GM19455 (cell line): ENCODE data around the gene RPS29.

Experiments
- ATAC-seq: cut with Tn5 transposase; IDR thresholded peaks from one replicate; pipeline ENCODE4 v1.9.1; 2021; ENCODE audit not compliant: unreplicated experiment

The RPS29 gene

GRCh38 chr14:49551569-49551968 lies 34.6 kb downstream of the RPS29 start:
- no peak for ATAC-seq

GRCh38 chr14:49550286-49551184 lies 35.6 kb downstream of the RPS29 start:
- no peak for ATAC-seq

- no peak for ATAC-seq
Observed at GRCh38 chr14:49549881-49550280, 36.3 kb downstream of the RPS29 start.

DNA sequence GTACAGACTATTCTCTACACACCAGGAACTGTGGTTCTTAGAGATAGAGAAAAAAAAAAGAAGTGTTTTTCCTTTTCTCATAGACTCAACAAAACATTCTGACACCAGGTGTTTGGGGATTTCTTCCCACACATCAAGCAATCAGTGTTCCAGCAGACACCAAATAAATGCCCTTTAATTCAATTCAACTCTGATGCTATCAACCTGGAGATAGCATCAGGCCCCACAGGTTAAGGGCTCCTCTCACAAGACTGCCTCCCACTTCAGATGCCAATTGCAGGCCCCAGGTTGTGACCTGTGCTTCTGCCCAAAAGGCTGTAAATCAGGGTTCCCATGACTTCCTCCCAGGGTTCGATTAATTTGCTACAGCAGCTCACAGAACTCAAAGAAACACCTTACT lies 36.7 kb downstream of the RPS29 start:
- ATAC-seq: no peak

DNA sequence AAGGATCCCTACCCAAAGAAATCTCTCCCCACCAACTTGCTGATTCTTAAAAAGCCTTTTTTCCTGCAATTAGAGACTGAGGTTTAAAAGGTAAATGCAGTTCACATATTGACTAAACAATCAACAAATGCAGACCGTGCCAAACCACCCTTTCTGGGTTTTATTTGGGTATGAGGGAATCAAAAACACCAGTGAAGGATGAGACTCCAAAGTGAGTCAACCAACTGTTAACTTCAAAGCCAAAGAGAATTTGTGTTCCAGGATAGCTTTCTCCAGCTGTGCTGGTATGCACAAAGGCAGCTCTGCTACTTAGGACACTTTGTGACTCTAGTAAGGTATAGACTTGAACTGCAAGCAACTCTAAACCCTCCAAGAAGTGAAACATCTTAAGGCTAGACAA lies 39.4 kb downstream of the RPS29 start:
- ATAC-seq: no peak

DNA sequence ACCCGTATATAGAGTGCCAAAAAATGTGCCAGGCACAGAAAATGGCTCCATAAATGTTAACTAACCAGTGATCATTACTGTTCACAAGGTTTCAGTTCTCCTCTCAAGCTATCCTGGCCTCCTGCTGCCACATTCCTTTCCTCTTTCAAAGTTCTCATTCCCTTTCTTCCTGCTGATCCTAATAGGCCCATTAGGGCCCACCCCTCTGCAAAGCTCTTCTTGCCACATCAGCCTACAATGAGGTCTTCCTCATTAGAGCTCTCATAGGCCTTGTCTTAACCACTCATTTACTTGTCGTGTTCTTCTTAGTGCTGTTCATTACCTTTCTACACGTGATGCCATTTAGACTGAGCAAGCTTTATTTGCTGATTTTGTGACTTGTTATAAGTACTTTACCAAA lies 40.5 kb downstream of the RPS29 start:
- ATAC-seq: no peak

DNA sequence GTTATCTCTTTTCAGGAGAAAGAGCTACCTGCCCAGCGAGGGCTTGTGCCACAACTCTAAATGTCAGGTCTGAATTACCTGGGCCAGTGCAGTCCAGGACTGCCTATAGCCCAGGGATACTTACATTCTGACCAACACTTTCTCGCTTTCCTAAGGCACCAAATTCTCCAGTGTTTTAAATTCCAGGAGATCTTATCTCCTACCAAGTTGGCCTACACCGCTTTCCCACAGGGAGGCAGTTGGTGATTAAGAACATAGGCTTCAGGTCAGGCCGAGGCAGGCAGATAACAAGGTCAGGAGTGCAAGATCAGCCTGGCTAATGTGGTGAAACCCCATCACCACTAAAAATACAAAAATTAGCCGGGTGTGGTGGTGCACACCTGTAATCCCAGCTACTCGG lies 41.1 kb downstream of the RPS29 start:
- ATAC-seq: no peak

DNA sequence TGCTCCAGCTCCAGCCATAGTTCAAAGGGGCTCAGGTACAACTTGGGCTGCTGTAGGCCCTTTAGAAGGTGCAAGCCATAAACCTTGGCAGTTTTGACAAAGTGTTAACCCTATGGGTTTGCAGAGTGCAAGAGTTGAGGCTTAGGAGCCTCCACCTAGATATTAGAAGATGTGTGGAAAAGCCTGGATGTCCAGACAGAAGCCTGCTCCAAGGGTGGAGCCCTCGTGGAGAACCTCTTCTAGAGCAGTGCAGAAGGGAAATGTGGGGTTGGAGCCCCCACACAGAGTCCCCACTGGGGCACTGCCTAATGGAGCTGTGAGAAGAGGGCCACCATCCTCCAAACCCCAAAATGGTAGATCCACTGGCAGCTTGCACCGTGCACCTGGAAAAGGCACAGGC lies 45.1 kb downstream of the RPS29 start:
- ATAC-seq: no peak

GRCh38 chr14:49538852-49539251 lies 47.3 kb downstream of the RPS29 start:
- no peak for ATAC-seq
